Measurements from ENCODE around the gene PSMB8.

Gene PSMB8

DNA sequence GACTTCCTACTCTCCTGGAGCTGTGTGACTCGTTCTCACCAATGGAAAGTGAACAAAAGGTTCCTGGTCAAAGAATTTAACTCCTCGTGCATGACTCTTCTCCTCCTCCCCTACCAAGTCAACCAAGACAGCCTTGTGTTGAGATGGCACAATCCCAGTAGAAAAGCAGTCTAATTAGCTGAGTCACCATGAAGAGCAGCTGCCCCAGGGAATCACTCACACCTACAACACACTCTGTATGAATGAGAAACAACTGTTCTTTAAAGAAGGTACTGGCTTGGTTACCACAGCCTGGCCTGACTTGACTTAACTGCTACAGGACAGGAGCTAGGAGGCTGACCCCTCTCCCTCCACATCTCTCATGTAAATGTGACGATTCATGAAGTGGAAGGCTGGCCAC, 24.1 kb downstream of the PSMB8 start:
- CTCF ChIA-PET: interaction anchor here (3.6 kb wide), 1 partner anchor 19 kb away, joined by 14 read pairs; the partner anchor contains the start of gene TAP2
- DNase-seq (ENCODE audit: extremely low spot score): no peak
- TF ChIP-seq LEF1 (IDR thresholded peaks at IDR 0.05; ENCODE audit: borderline replicate concordance): no peak
- TF ChIP-seq SUZ12 (IDR thresholded peaks at IDR 0.05): no peak
- TF ChIP-seq L3MBTL2 (conservative IDR thresholded peaks at IDR 0.05): no peak
- no peak for TF ChIP-seq BHLHE40 (IDR thresholded peaks at IDR 0.05; ENCODE audit: borderline replicate concordance)
- TF ChIP-seq NFRKB (IDR thresholded peaks at IDR 0.05): no peak
- TF ChIP-seq CTBP1 (IDR thresholded peaks at IDR 0.05; ENCODE audit: borderline replicate concordance): no peak
- TF ChIP-seq SP1 (IDR thresholded peaks at IDR 0.05): no peak
- TF ChIP-seq FOXK2 (IDR thresholded peaks at IDR 0.05): no peak
- TF ChIP-seq, protein P1, sequence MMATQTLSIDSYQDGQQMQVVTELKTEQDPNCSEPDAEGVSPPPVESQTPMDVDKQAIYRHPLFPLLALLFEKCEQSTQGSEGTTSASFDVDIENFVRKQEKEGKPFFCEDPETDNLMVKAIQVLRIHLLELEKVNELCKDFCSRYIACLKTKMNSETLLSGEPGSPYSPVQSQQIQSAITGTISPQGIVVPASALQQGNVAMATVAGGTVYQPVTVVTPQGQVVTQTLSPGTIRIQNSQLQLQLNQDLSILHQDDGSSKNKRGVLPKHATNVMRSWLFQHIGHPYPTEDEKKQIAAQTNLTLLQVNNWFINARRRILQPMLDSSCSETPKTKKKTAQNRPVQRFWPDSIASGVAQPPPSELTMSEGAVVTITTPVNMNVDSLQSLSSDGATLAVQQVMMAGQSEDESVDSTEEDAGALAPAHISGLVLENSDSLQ (IDR thresholded peaks at IDR 0.05): no peak
- POLR2A ChIA-PET: interaction anchor here (1.1 to 1.2 kb wide), 2 partner anchors 34 to 152 kb away, joined by 3 to 4 read pairs; partner anchors contain the start of genes PSMB9 and TAP1

DNA sequence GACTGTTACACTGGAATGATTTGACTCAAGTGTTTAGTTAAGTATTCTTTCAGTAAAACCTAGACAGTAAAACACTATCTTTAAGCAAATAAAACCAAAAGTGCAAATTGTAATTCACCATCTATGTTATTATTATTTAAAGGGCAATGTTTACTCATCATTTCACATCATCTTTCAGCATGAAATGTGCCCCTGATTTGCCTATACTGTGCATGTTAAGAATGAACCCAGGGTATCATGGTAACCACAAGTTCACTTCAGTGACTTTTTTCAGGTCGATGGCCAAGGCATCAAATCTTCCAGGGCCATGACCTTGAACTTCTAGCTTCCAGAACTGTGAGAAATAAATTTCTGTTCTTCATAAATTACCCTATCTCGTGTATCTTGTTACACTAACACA, 25.0 kb downstream of the PSMB8 start:
- TF ChIP-seq FOXK2 (IDR thresholded peaks at IDR 0.05) (no peak), HDGF (IDR thresholded peaks at IDR 0.05; ENCODE audit: borderline replicate concordance) (no peak), ELF4 (IDR thresholded peaks at IDR 0.05) (no peak), SUZ12 (IDR thresholded peaks at IDR 0.05) (no peak), BHLHE40 (IDR thresholded peaks at IDR 0.05; ENCODE audit: borderline replicate concordance) (no peak), NFRKB (IDR thresholded peaks at IDR 0.05) (no peak), L3MBTL2 (conservative IDR thresholded peaks at IDR 0.05) (no peak), SP1 (IDR thresholded peaks at IDR 0.05) (no peak), CTBP1 (IDR thresholded peaks at IDR 0.05; ENCODE audit: borderline replicate concordance) (no peak), FOXM1 (IDR thresholded peaks at IDR 0.05; ENCODE audit: borderline replicate concordance) (no peak), ARNT (IDR thresholded peaks at IDR 0.05) (no peak), ZNF384 (IDR thresholded peaks at IDR 0.05) (no peak), TARDBP (IDR thresholded peaks at IDR 0.05) (no peak)
- TF ChIP-seq, protein P1 (IDR thresholded peaks at IDR 0.05): no peak
- CTCF ChIA-PET: no interaction called here
- POLR2A ChIA-PET: no interaction called here

DNA sequence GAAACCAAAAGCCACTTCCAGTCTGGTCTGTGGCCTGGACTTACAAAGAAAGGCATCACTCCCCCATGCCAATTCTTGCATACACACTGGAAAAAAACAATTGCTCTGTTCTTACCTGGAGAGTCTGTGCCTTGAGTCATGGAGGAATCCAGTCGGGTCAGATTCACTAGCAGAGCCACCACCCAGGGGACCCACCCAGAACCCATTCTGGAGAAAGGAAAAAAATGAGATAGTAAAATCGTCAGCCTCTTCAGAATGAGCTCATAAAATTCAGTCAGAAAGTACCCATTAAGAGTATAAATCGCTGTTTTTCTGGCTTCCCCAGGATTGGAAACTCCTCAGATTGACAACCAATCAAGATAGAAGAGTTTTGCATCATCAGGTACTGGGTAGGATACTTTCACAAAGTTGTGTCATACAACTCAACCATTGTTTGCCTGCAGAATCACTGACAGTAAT, 27.1 kb downstream of the PSMB8 start, which contains the start of gene HLA-DOB:
HLA-DOB (minus strand) TSS at position 257 of the 459 bp plus-strand sequence; CDS start at position 206, 51 bp downstream.
- CTCF ChIA-PET: no interaction called here
- POLR2A ChIA-PET: no interaction called here
- DNase-seq (ENCODE audit: extremely low spot score): peak; percentile 25
- TF ChIP-seq TARDBP (IDR thresholded peaks at IDR 0.05) (no peak), NFRKB (IDR thresholded peaks at IDR 0.05) (no peak), L3MBTL2 (conservative IDR thresholded peaks at IDR 0.05) (no peak), FOXM1 (IDR thresholded peaks at IDR 0.05; ENCODE audit: borderline replicate concordance) (no peak), BHLHE40 (IDR thresholded peaks at IDR 0.05; ENCODE audit: borderline replicate concordance) (no peak)

More for the DNA sequence above, 25.0 kb downstream of the PSMB8 start:
- DNase-seq (ENCODE audit: extremely low spot score): no peak

DNA sequence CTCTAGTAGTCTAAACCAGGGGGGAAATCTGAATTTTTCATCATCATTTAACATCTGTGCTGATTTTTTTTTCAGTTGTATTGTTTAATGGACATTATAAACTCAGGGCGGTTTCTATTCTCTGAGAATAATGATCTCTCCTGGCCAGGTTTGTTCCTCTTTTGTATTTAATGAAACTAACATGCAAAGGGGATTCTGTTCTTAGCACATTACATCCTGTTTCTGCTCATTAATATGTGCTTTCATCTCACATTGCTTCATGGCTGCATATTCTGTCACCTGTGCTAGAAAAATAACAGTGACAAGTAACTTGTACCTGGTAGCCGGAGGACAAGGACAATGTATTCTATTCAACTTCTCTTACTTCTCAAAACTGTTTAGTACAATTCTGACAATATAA, 27.9 kb downstream of the PSMB8 start:
- no peak for DNase-seq (ENCODE audit: extremely low spot score)
- TF ChIP-seq TARDBP (IDR thresholded peaks at IDR 0.05): no peak
- no peak for TF ChIP-seq LEF1 (IDR thresholded peaks at IDR 0.05; ENCODE audit: borderline replicate concordance)
- no peak for TF ChIP-seq FOXK2 (IDR thresholded peaks at IDR 0.05)
- no peak for TF ChIP-seq L3MBTL2 (conservative IDR thresholded peaks at IDR 0.05)
- no peak for TF ChIP-seq FOXM1 (IDR thresholded peaks at IDR 0.05; ENCODE audit: borderline replicate concordance)
- TF ChIP-seq NFRKB (IDR thresholded peaks at IDR 0.05): no peak
- TF ChIP-seq, protein P1 (IDR thresholded peaks at IDR 0.05): no peak
- CTCF ChIA-PET: no interaction called here
- POLR2A ChIA-PET: no interaction called here

DNA sequence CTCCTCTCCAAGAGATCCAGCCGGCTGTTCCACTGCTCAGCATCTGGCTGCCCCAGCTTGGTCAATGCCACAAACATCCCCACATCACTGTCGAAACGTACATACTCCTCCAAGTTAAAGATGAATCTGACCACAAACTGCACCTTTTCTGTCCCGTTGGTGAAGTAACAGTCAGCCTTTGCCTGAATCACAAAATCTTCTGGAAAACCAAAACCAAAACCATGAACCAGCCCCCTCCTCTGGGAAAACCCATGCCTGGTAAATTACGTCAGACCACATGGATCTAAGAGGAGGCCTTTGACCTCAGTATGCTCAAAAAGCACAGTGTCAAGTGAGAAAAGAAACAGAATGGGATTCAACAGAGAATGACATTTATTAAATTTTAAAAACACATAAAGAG, 28.7 kb downstream of the PSMB8 start:
- no peak for DNase-seq (ENCODE audit: extremely low spot score)
- POLR2A ChIA-PET: no interaction called here
- TF ChIP-seq NFRKB (IDR thresholded peaks at IDR 0.05) (no peak), BHLHE40 (IDR thresholded peaks at IDR 0.05; ENCODE audit: borderline replicate concordance) (no peak), CTBP1 (IDR thresholded peaks at IDR 0.05; ENCODE audit: borderline replicate concordance) (no peak), FOXK2 (IDR thresholded peaks at IDR 0.05) (no peak), HDGF (IDR thresholded peaks at IDR 0.05; ENCODE audit: borderline replicate concordance) (no peak), ZNF384 (IDR thresholded peaks at IDR 0.05) (no peak), FOXM1 (IDR thresholded peaks at IDR 0.05; ENCODE audit: borderline replicate concordance) (no peak), ELF4 (IDR thresholded peaks at IDR 0.05) (no peak), SUZ12 (IDR thresholded peaks at IDR 0.05) (no peak), ARNT (IDR thresholded peaks at IDR 0.05) (no peak), SP1 (IDR thresholded peaks at IDR 0.05) (no peak), LEF1 (IDR thresholded peaks at IDR 0.05; ENCODE audit: borderline replicate concordance) (no peak), FOXA1 (IDR thresholded peaks at IDR 0.05) (no peak), TARDBP (IDR thresholded peaks at IDR 0.05) (no peak), L3MBTL2 (conservative IDR thresholded peaks at IDR 0.05) (no peak)
- TF ChIP-seq, protein P1 (IDR thresholded peaks at IDR 0.05): no peak
- CTCF ChIA-PET: no interaction called here

DNA sequence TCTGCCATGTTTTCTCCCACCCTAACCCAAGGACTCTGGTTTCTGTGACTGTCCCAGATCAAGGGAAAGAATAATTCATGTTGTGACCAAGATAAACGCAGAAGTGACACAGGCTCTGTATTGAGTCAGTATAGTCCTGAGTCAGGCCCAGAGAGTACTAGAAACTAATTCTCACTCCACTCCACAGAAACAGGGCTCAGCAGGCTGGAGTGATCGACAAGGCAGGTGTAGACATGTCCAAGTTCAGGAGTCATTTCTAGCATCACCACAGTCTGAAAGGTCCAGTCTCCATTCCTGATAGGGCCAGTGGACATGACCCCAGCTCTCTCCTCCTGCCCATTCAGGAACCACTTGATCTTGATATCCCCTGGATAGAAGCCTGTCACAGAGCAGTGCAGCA, 29.7 kb downstream of the PSMB8 start:
- CTCF ChIA-PET: interaction anchor here (1.7 kb wide), 1 partner anchor 170 kb away, joined by 4 read pairs; no protein-coding TSS in a partner anchor
- no peak for DNase-seq (ENCODE audit: extremely low spot score)
- POLR2A ChIA-PET: interaction anchor here (1.2 kb wide), 1 partner anchor 24 kb away, joined by 4 read pairs; the partner anchor contains the start of gene TAP2
- no peak for TF ChIP-seq ZNF384 (IDR thresholded peaks at IDR 0.05)
- no peak for TF ChIP-seq ARNT (IDR thresholded peaks at IDR 0.05)
- TF ChIP-seq SP1 (IDR thresholded peaks at IDR 0.05): no peak
- TF ChIP-seq FOXA1 (IDR thresholded peaks at IDR 0.05): no peak
- TF ChIP-seq NFRKB (IDR thresholded peaks at IDR 0.05): no peak
- TF ChIP-seq TARDBP (IDR thresholded peaks at IDR 0.05): no peak
- no peak for TF ChIP-seq FOXK2 (IDR thresholded peaks at IDR 0.05)
- TF ChIP-seq FOXM1 (IDR thresholded peaks at IDR 0.05; ENCODE audit: borderline replicate concordance): no peak
- TF ChIP-seq BHLHE40 (IDR thresholded peaks at IDR 0.05; ENCODE audit: borderline replicate concordance): no peak
- no peak for TF ChIP-seq L3MBTL2 (conservative IDR thresholded peaks at IDR 0.05)
- no peak for TF ChIP-seq SUZ12 (IDR thresholded peaks at IDR 0.05)
- no peak for TF ChIP-seq ELF4 (IDR thresholded peaks at IDR 0.05)
- no peak for TF ChIP-seq LEF1 (IDR thresholded peaks at IDR 0.05; ENCODE audit: borderline replicate concordance)
- TF ChIP-seq, protein P1 (IDR thresholded peaks at IDR 0.05): no peak
- TF ChIP-seq HDGF (IDR thresholded peaks at IDR 0.05; ENCODE audit: borderline replicate concordance): no peak
- TF ChIP-seq CTBP1 (IDR thresholded peaks at IDR 0.05; ENCODE audit: borderline replicate concordance): no peak
